Measurements from ENCODE around the gene TIAM1. TPM values are rescaled to one million over a fixed set of nuclear protein-coding genes. Genes with fewer than 3 reads are reported as not detected.
A peak's percentile ranks its signal among the peaks of the same experiment; 100 is the strongest.

The TIAM1 gene
- total and polyA plus RNA-seq, 2 experiments from 2014 or later, result 9.2 to 9.6 TPM

GRCh38 chr21:31099122-31099521 is 244.9 kb downstream of the TIAM1 start:
- H3K9me3 ChIP-seq (ENCODE audit: low read depth), result no peaks in the 10 kb centered on the region
- TF ChIP-seq CTCF (IDR thresholded peaks at IDR 0.05; ENCODE audit: low read depth, low read length), result no peak
- no peak overlapping the region for H3K4me3 ChIP-seq
- H3K4me1 ChIP-seq (ENCODE audit: low read depth), result no peaks in the 10 kb centered on the region
- H3K36me3 ChIP-seq, result no peaks in the 10 kb centered on the region
- DNase-seq (ENCODE audit: low read depth in 1 of 2, low spot score in 1 of 2), result no peak
- H3K27me3 ChIP-seq, result no peaks in the 10 kb centered on the region
- no peak overlapping the region for H3K27ac ChIP-seq

- Histone ChIP-seq H3K27me3 (no peaks in the 10 kb centered on the region), H3K36me3 (no peaks in the 10 kb centered on the region), H3K9me3 (ENCODE audit: low read depth) (no peaks in the 10 kb centered on the region), H3K4me3 (no peak overlapping the region), H3K27ac (no peak overlapping the region), H3K4me1 (ENCODE audit: low read depth) (no peaks in the 10 kb centered on the region)
- DNase-seq (ENCODE audit: low read depth in 1 of 2, low spot score in 1 of 2), result peak; percentile 70 to 74
- peak; percentile 93 for TF ChIP-seq CTCF (IDR thresholded peaks at IDR 0.05; ENCODE audit: low read depth, low read length)
Observed at GRCh38 chr21:31098576-31099005, 245.5 kb downstream of the TIAM1 start.

GRCh38 chr21:31092832-31093625 is 251.0 kb downstream of the TIAM1 start:
- H3K9me3 ChIP-seq (ENCODE audit: low read depth), result no peaks in the 10 kb centered on the region
- no peaks in the 10 kb centered on the region for H3K36me3 ChIP-seq
- no peak for DNase-seq (ENCODE audit: low read depth in 1 of 2, low spot score in 1 of 2)
- H3K27me3 ChIP-seq, result no peaks in the 10 kb centered on the region
- no peaks in the 10 kb centered on the region for H3K4me1 ChIP-seq (ENCODE audit: low read depth)
- H3K4me3 ChIP-seq, result no peak overlapping the region
- H3K27ac ChIP-seq, result no peak overlapping the region
- no peak for TF ChIP-seq CTCF (IDR thresholded peaks at IDR 0.05; ENCODE audit: low read depth, low read length)

GRCh38 chr21:31090376-31090775 is 253.7 kb downstream of the TIAM1 start:
- no peak for TF ChIP-seq CTCF (IDR thresholded peaks at IDR 0.05; ENCODE audit: low read depth, low read length)
- Histone ChIP-seq H3K27ac (no peak overlapping the region), H3K9me3 (ENCODE audit: low read depth) (no peaks in the 10 kb centered on the region), H3K4me3 (no peak overlapping the region), H3K4me1 (ENCODE audit: low read depth) (no peaks in the 10 kb centered on the region), H3K27me3 (no peaks in the 10 kb centered on the region), H3K36me3 (no peaks in the 10 kb centered on the region)
- DNase-seq (ENCODE audit: low read depth in 1 of 2, low spot score in 1 of 2), result no peak

GRCh38 chr21:31088474-31088751 is 255.6 kb downstream of the TIAM1 start:
- Histone ChIP-seq H3K36me3 (no peaks in the 10 kb centered on the region), H3K27ac (no peak overlapping the region), H3K4me1 (ENCODE audit: low read depth) (no peaks in the 10 kb centered on the region), H3K9me3 (ENCODE audit: low read depth) (no peaks in the 10 kb centered on the region), H3K27me3 (no peaks in the 10 kb centered on the region), H3K4me3 (no peak overlapping the region)
- TF ChIP-seq CTCF (IDR thresholded peaks at IDR 0.05; ENCODE audit: low read depth, low read length), result no peak
- DNase-seq (ENCODE audit: low read depth in 1 of 2, low spot score in 1 of 2), result no peak

All from cardiac muscle cell (in vitro differentiated cells and primary cell).